Cardiac atrium fibroblast (primary cell): ENCODE results near the gene CNTNAP4. TPM values are rescaled to one million over a fixed set of nuclear protein-coding genes. Genes with fewer than 3 reads are reported as not detected.

Experiments
- total RNA-seq: library from RNA; depleted of rRNA; stranded (reverse); fragments of >200 nt; gene quantifications from 2 replicates; pipeline ENCODE4 v1.2.3, GENCODE V29; 2015

CNTNAP4 gene
- total RNA-seq: not detected in 2 replicates

DNA sequence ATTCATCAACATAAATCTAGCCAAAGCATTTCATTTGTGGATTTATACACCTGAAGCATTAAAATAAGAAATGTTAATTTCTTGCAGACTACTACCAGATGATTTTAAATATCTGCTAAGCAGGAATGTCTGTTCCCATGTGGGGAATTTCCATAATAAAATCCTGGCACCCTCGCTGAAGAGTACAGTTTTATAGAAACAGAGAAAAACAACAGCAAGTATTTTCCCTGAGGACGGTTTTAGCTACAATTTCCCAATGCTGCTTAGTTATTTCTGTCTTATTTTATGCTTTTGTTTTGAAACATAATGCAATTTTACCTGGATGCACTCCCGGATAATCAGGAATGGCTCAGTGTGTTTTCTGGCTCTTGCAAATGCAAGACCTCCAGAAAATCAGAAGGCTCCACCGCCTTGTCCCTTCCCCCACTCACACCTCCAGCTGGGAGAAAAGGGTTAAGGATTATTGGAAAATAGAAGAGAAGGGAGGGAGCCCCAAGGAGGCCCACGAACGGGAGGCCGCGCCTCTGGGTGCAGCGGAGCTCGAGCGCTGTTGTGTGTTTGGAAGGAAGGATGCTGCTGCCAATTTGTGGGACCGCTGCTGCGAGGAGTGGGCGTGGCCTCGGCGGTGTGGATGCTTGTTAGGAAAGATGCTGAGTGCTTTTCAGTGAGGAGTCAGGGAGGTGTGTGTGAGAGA is at the start of gene CNTNAP4:
Gene CNTNAP4 (plus strand): TSS at position 657 of the 694 bp plus-strand sequence. CDS start 262 bp downstream, outside the sequence.

